ENCODE data around the gene KRT23. TPM values are rescaled to one million over a fixed set of nuclear protein-coding genes. Genes with fewer than 3 reads are reported as not detected.

KRT23 gene
- total and polyA plus RNA-seq, 2 experiments from 2014 or later, result not detected

DNA sequence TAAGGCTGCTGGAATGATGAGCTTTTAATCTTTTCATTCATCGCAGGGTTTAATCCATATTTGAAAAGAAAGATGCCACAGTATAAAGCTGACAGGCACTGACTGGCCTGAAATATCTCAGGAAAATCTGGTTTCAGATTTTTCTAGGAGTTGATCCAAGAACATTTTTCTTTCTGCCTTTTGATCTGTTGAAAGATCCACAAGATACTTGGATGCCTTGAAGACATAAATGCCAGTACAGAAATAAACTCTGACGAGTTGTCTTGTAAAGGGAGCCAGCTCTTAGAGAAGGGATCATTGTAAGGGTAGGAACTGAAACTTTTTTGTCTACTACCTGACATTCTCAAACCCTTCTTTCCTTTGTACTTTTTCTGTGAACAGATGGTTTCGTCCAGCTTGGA is 27.0 kb downstream of the KRT23 start:
- Histone ChIP-seq H3K4me2 (no peak overlapping the region), H3K4me3 (no peak overlapping the region), H3F3A (replicated peaks; ENCODE audit: low read depth) (no peaks in the 10 kb centered on the region), H3K4me1 (ENCODE audit: insufficient read depth) (no peaks in the 10 kb centered on the region), H3K36me3 (ENCODE audit: insufficient read depth) (no peaks in the 10 kb centered on the region), H3K27ac (ENCODE audit: low read depth) (no peak overlapping the region), H4K20me1 (replicated peaks; ENCODE audit: insufficient read depth) (no peaks in the 10 kb centered on the region), H3K79me2 (replicated peaks; ENCODE audit: insufficient read depth) (no peaks in the 10 kb centered on the region), H3K27me3 (ENCODE audit: insufficient read depth) (no peaks in the 10 kb centered on the region), H2AFZ (no peak overlapping the region), H3K9me2 (ENCODE audit: insufficient read depth) (no peaks in the 10 kb centered on the region)
- H3K27me3 Mint-ChIP-seq (ENCODE audit: insufficient read depth, low read depth, poor library complexity), result no peaks in the 10 kb centered on the region
- H3K4me1 Mint-ChIP-seq, result peaks cover 10% of the 10 kb centered on the region
- H3K36me3 Mint-ChIP-seq (ENCODE audit: low read depth), result no peaks in the 10 kb centered on the region
- H3K27ac Mint-ChIP-seq, result no peak overlapping the region
- no peak for DNase-seq (ENCODE audit: low spot score)
- H3K4me3 Mint-ChIP-seq, result no peak overlapping the region
- H3K9me3 Mint-ChIP-seq, result no peaks in the 10 kb centered on the region
- TF ChIP-seq, protein P1, sequence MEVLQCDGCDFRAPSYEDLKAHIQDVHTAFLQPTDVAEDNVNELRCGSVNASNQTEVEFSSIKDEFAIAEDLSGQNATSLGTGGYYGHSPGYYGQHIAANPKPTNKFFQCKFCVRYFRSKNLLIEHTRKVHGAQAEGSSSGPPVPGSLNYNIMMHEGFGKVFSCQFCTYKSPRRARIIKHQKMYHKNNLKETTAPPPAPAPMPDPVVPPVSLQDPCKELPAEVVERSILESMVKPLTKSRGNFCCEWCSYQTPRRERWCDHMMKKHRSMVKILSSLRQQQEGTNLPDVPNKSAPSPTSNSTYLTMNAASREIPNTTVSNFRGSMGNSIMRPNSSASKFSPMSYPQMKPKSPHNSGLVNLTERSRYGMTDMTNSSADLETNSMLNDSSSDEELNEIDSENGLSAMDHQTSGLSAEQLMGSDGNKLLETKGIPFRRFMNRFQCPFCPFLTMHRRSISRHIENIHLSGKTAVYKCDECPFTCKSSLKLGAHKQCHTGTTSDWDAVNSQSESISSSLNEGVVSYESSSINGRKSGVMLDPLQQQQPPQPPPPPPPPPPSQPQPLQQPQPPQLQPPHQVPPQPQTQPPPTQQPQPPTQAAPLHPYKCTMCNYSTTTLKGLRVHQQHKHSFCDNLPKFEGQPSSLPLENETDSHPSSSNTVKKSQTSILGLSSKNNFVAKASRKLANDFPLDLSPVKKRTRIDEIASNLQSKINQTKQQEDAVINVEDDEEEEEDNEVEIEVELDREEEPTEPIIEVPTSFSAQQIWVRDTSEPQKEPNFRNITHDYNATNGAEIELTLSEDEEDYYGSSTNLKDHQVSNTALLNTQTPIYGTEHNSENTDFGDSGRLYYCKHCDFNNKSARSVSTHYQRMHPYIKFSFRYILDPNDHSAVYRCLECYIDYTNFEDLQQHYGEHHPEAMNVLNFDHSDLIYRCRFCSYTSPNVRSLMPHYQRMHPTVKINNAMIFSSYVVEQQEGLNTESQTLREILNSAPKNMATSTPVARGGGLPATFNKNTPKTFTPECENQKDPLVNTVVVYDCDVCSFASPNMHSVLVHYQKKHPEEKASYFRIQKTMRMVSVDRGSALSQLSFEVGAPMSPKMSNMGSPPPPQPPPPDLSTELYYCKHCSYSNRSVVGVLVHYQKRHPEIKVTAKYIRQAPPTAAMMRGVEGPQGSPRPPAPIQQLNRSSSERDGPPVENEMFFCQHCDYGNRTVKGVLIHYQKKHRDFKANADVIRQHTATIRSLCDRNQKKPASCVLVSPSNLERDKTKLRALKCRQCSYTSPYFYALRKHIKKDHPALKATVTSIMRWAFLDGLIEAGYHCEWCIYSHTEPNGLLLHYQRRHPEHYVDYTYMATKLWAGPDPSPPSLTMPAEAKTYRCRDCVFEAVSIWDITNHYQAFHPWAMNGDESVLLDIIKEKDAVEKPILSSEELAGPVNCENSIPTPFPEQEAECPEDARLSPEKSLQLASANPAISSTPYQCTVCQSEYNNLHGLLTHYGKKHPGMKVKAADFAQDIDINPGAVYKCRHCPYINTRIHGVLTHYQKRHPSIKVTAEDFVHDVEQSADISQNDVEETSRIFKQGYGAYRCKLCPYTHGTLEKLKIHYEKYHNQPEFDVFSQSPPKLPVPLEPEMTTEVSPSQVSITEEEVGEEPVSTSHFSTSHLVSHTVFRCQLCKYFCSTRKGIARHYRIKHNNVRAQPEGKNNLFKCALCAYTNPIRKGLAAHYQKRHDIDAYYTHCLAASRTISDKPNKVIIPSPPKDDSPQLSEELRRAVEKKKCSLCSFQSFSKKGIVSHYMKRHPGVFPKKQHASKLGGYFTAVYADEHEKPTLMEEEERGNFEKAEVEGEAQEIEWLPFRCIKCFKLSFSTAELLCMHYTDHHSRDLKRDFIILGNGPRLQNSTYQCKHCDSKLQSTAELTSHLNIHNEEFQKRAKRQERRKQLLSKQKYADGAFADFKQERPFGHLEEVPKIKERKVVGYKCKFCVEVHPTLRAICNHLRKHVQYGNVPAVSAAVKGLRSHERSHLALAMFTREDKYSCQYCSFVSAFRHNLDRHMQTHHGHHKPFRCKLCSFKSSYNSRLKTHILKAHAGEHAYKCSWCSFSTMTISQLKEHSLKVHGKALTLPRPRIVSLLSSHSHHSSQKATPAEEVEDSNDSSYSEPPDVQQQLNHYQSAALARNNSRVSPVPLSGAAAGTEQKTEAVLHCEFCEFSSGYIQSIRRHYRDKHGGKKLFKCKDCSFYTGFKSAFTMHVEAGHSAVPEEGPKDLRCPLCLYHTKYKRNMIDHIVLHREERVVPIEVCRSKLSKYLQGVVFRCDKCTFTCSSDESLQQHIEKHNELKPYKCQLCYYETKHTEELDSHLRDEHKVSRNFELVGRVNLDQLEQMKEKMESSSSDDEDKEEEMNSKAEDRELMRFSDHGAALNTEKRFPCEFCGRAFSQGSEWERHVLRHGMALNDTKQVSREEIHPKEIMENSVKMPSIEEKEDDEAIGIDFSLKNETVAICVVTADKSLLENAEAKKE (CRISPR knock-in tag; IDR thresholded peaks at IDR 0.05), result no peak
- TF ChIP-seq NANOG (IDR thresholded peaks at IDR 0.05; ENCODE audit: borderline replicate concordance) (no peak), CREB1 (CRISPR knock-in tag; IDR thresholded peaks at IDR 0.05; ENCODE audit: low read depth) (no peak), POLR2AphosphoS5 (IDR thresholded peaks at IDR 0.05; ENCODE audit: low read depth) (no peak), ZNF114 (CRISPR knock-in tag; IDR thresholded peaks at IDR 0.05) (no peak), JUNB (IDR thresholded peaks at IDR 0.05; ENCODE audit: unreplicated experiment) (no peak), STAT1 (IDR thresholded peaks at IDR 0.05; ENCODE audit: unreplicated experiment) (no peak), ZNF331 (CRISPR knock-in tag; IDR thresholded peaks at IDR 0.05; ENCODE audit: low read depth) (no peak), EZH2 (IDR thresholded peaks at IDR 0.05; ENCODE audit: low read depth, unreplicated experiment) (no peak), EZH2phosphoT487 (IDR thresholded peaks at IDR 0.05; ENCODE audit: unreplicated experiment) (no peak)
- TF ChIP-seq, protein P2, sequence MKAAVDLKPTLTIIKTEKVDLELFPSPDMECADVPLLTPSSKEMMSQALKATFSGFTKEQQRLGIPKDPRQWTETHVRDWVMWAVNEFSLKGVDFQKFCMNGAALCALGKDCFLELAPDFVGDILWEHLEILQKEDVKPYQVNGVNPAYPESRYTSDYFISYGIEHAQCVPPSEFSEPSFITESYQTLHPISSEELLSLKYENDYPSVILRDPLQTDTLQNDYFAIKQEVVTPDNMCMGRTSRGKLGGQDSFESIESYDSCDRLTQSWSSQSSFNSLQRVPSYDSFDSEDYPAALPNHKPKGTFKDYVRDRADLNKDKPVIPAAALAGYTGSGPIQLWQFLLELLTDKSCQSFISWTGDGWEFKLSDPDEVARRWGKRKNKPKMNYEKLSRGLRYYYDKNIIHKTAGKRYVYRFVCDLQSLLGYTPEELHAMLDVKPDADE (IDR thresholded peaks at IDR 0.05), result no peak
- TF ChIP-seq, protein P3, sequence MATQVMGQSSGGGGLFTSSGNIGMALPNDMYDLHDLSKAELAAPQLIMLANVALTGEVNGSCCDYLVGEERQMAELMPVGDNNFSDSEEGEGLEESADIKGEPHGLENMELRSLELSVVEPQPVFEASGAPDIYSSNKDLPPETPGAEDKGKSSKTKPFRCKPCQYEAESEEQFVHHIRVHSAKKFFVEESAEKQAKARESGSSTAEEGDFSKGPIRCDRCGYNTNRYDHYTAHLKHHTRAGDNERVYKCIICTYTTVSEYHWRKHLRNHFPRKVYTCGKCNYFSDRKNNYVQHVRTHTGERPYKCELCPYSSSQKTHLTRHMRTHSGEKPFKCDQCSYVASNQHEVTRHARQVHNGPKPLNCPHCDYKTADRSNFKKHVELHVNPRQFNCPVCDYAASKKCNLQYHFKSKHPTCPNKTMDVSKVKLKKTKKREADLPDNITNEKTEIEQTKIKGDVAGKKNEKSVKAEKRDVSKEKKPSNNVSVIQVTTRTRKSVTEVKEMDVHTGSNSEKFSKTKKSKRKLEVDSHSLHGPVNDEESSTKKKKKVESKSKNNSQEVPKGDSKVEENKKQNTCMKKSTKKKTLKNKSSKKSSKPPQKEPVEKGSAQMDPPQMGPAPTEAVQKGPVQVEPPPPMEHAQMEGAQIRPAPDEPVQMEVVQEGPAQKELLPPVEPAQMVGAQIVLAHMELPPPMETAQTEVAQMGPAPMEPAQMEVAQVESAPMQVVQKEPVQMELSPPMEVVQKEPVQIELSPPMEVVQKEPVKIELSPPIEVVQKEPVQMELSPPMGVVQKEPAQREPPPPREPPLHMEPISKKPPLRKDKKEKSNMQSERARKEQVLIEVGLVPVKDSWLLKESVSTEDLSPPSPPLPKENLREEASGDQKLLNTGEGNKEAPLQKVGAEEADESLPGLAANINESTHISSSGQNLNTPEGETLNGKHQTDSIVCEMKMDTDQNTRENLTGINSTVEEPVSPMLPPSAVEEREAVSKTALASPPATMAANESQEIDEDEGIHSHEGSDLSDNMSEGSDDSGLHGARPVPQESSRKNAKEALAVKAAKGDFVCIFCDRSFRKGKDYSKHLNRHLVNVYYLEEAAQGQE (IDR thresholded peaks at IDR 0.05; ENCODE audit: unreplicated experiment), result no peak
- TF ChIP-seq, protein P4, sequence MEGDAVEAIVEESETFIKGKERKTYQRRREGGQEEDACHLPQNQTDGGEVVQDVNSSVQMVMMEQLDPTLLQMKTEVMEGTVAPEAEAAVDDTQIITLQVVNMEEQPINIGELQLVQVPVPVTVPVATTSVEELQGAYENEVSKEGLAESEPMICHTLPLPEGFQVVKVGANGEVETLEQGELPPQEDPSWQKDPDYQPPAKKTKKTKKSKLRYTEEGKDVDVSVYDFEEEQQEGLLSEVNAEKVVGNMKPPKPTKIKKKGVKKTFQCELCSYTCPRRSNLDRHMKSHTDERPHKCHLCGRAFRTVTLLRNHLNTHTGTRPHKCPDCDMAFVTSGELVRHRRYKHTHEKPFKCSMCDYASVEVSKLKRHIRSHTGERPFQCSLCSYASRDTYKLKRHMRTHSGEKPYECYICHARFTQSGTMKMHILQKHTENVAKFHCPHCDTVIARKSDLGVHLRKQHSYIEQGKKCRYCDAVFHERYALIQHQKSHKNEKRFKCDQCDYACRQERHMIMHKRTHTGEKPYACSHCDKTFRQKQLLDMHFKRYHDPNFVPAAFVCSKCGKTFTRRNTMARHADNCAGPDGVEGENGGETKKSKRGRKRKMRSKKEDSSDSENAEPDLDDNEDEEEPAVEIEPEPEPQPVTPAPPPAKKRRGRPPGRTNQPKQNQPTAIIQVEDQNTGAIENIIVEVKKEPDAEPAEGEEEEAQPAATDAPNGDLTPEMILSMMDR (conservative IDR thresholded peaks at IDR 0.05; ENCODE audit: low read depth in 2 of 2), result no peak
- ATAC-seq, result no peak

All from GM23338 (cell line).